Keratinocyte (primary cell): ENCODE data around the gene KLHL14.

ENCODE experiments used
- EZH2 ChIP-seq: IDR thresholded peaks from one replicate; pipeline ENCODE4 v1.6.1; 2012; ENCODE audit warnings: inconsistent platforms, mild to moderate bottlenecking, low read length, moderate library complexity
- TF ChIP-seq, protein P1 (sequence below), 3 experiments: IDR thresholded peaks in 1 of 3; conservative IDR thresholded peaks in 1 of 3; optimal IDR thresholded peaks in 1 of 3; 2 replicates in 2 of 3; 3 replicates in 1 of 3; pipeline versions ENCODE3 to v1.5.1; 2011; ENCODE audit warnings: low read length in 3 of 3, mild to moderate bottlenecking in 3 of 3, moderate library complexity in 2 of 3, control low read depth in 1 of 3, inconsistent platforms in 1 of 3; ENCODE audit not compliant: insufficient read depth in 2 of 3; ENCODE audit errors: extremely low read depth in 1 of 3

DNA sequence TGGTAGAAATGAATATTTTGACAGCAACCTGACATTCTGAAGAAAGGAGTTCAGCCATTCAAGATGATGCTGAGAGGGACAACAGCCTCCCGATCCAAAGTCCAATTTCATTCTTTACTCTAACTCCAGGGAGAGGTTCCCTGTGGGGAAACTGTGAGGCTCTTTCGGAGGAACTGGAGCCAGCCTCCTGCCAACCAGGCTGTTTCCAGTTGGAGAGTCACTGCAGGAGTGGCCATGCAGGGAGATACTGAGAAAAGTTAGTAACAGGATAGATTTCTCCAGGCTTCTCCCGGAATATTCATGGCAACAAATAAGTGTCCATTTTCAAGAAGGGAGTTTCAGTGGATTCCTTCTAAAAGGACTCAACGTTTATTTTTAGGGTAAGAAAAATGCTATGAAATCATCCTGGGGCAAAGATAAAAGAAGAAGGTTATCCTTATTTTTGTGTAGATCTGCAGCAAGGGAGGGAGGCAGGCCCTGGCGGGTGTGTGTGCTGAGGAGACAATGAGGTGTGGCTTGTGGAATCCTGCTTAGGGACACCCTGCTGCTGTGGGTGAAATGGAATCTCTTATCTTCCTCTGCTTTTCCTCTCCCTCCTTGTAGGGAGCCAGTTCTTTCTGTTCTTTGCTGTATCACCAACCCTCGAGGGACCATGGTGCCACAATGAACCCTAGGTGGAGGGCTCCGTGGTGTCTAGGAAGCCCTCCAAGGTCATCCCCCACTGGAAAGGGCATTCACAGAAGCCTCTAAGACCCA, 18.1 kb downstream of the KLHL14 start:
- TF ChIP-seq, protein P1, sequence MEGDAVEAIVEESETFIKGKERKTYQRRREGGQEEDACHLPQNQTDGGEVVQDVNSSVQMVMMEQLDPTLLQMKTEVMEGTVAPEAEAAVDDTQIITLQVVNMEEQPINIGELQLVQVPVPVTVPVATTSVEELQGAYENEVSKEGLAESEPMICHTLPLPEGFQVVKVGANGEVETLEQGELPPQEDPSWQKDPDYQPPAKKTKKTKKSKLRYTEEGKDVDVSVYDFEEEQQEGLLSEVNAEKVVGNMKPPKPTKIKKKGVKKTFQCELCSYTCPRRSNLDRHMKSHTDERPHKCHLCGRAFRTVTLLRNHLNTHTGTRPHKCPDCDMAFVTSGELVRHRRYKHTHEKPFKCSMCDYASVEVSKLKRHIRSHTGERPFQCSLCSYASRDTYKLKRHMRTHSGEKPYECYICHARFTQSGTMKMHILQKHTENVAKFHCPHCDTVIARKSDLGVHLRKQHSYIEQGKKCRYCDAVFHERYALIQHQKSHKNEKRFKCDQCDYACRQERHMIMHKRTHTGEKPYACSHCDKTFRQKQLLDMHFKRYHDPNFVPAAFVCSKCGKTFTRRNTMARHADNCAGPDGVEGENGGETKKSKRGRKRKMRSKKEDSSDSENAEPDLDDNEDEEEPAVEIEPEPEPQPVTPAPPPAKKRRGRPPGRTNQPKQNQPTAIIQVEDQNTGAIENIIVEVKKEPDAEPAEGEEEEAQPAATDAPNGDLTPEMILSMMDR (optimal IDR thresholded peaks at IDR 0.05 in 1 of 3, IDR thresholded peaks at IDR 0.05 in 1 of 3, conservative IDR thresholded peaks at IDR 0.05 in 1 of 3; ENCODE audit: extremely low read depth in 1 of 3, insufficient read depth in 2 of 3, low read length in 3 of 3): no peak
- TF ChIP-seq EZH2: no peak
